ENCODE data around the gene RXFP2.

RXFP2 gene

GRCh38 chr13:31767175-31767900 lies 28.0 kb downstream of the RXFP2 start:
- no peak for DNase-seq

GRCh38 chr13:31768351-31768750 lies 29.0 kb downstream of the RXFP2 start:
- DNase-seq = no peak

GRCh38 chr13:31769575-31769974 lies 30.2 kb downstream of the RXFP2 start:
- no peak for DNase-seq

GRCh38 chr13:31772231-31772630 lies 32.9 kb downstream of the RXFP2 start:
- no peak for DNase-seq

- DNase-seq = no peak
These were observed 34.2 kb downstream of the RXFP2 start for GRCh38 chr13:31773538-31773937.

GRCh38 chr13:31774186-31774750 lies 34.9 kb downstream of the RXFP2 start:
- no peak for DNase-seq

- no peak for DNase-seq
These were observed 35.8 kb downstream of the RXFP2 start for GRCh38 chr13:31775148-31775547.

GRCh38 chr13:31775686-31776085 lies 36.4 kb downstream of the RXFP2 start:
- DNase-seq = peak in 6 of 56 donors; percentile 3 to 47 (median 16)

- DNase-seq = no peak
These were observed 41.7 kb downstream of the RXFP2 start for GRCh38 chr13:31781064-31781463.

- DNase-seq = no peak
These were observed 46.7 kb downstream of the RXFP2 start for GRCh38 chr13:31786011-31786410.

- no peak for DNase-seq
These were observed 51.7 kb downstream of the RXFP2 start for GRCh38 chr13:31790992-31791391.

- no peak for DNase-seq
These were observed 53.9 kb downstream of the RXFP2 start for GRCh38 chr13:31793246-31793645.

GRCh38 chr13:31794452-31794851 lies 55.1 kb downstream of the RXFP2 start:
- no peak for DNase-seq

- no peak for DNase-seq
These were observed 57.9 kb downstream of the RXFP2 start for GRCh38 chr13:31797154-31797775.

- DNase-seq = no peak
These were observed 58.9 kb downstream of the RXFP2 start for GRCh38 chr13:31798189-31798588.

- DNase-seq = no peak
These were observed 61.8 kb downstream of the RXFP2 start for GRCh38 chr13:31801088-31801487.

- DNase-seq = no peak
These were observed 64.0 kb downstream of the RXFP2 start for GRCh38 chr13:31803311-31803710.

- no peak for DNase-seq
These were observed 66.5 kb downstream of the RXFP2 start for GRCh38 chr13:31805841-31806240.

- no peak for DNase-seq
These were observed 67.8 kb downstream of the RXFP2 start for GRCh38 chr13:31807090-31807541.

GRCh38 chr13:31814536-31814935 lies 75.2 kb downstream of the RXFP2 start:
- DNase-seq = no peak

- DNase-seq = no peak
These were observed 76.2 kb downstream of the RXFP2 start for GRCh38 chr13:31815361-31816144.

GRCh38 chr13:31818236-31818635 lies 78.9 kb downstream of the RXFP2 start:
- DNase-seq = no peak

All from amygdala (tissue), 56 donors.